Measurements from ENCODE around the gene PTPRA. TPM values are rescaled to one million over a fixed set of nuclear protein-coding genes. Genes with fewer than 3 reads are reported as not detected.
A peak's percentile ranks its signal among the peaks of the same experiment; 100 is the strongest.

The PTPRA gene
- total and polyA plus RNA-seq, 9 of the 15 experiments (the other 6 are each of a cell fraction or from before 2014, with no cell fraction given), result 3.4 to 80.5 (median 28.0) TPM

DNA sequence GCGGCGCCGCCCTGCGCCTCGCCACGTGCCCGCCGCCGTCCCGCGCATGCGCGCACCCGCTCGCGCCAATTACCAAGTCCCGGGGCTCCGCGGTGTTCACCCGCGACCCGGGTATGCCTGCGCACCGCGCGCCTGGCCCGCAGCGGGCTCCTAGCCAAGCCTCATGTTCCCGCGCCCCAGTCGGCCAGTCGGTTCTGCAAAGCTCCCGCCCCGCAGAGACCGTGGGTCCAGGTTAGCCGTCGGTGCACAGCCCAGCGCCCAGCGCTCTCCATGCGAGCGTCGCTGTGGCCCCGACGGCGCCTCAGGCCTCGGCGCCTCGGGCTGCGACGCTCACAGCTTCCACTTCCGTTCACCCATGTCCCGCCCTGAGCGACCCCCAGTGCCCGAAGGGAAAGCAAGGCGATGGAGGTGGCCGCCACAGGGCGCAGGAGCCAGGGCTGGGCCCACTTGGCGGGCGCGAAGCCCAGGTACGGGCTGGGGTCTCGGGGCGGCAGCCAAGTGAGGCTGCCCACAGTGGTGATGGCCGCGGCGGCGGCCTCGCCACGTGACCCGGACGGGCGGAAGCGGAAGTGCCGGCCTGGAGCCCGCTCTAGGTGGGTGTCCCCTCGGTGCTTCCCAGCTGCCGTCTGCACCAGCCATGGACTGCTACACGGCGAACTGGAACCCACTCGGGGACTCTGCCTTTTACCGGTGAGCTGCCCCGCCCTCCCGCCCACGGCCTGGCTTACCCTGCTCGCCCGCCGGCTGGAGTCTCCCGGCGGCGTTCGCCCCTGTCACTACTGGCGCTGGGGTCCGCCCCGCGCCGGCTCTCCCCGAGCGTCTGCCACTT is 32.9 kb upstream of the PTPRA start, which contains the start of the genes PCED1A and VPS16 (continued):
- TF ChIP-seq, protein P1, sequence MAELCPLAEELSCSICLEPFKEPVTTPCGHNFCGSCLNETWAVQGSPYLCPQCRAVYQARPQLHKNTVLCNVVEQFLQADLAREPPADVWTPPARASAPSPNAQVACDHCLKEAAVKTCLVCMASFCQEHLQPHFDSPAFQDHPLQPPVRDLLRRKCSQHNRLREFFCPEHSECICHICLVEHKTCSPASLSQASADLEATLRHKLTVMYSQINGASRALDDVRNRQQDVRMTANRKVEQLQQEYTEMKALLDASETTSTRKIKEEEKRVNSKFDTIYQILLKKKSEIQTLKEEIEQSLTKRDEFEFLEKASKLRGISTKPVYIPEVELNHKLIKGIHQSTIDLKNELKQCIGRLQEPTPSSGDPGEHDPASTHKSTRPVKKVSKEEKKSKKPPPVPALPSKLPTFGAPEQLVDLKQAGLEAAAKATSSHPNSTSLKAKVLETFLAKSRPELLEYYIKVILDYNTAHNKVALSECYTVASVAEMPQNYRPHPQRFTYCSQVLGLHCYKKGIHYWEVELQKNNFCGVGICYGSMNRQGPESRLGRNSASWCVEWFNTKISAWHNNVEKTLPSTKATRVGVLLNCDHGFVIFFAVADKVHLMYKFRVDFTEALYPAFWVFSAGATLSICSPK (IDR thresholded peaks at IDR 0.05; ENCODE audit: borderline replicate concordance), result no peak
- TF ChIP-seq TEAD4 (IDR thresholded peaks at IDR 0.05; ENCODE audit: low read length) (no peak), TEAD4 (CRISPR knock-in tag; IDR thresholded peaks at IDR 0.05; ENCODE audit: borderline replicate concordance) (no peak), NCOA2 (IDR thresholded peaks at IDR 0.05; ENCODE audit: partially characterized antibody in 2 of 2) (no peak), ZNF324 (CRISPR knock-in tag; IDR thresholded peaks at IDR 0.05) (no peak), ELF2 (CRISPR knock-in tag; IDR thresholded peaks at IDR 0.05) (peak; percentile 95), LARP7 (IDR thresholded peaks at IDR 0.05) (no peak), KLF10 (CRISPR knock-in tag; IDR thresholded peaks at IDR 0.05) (no peak), SIN3B (IDR thresholded peaks at IDR 0.05; ENCODE audit: low read depth) (peak; percentile 65; the same call in 1 of the 2 replicates), CBFA2T3 (IDR thresholded peaks at IDR 0.05) (0 out of 2 replicates have a peak, but pooled peaks have one; percentile 3), ZNF184 (CRISPR knock-in tag; IDR thresholded peaks at IDR 0.05) (no peak), ZC3H8 (IDR thresholded peaks at IDR 0.05) (no peak), PHF20 (IDR thresholded peaks at IDR 0.05; ENCODE audit: partially characterized antibody) (peak; percentile 85), MBD2 (IDR thresholded peaks at IDR 0.05; ENCODE audit: borderline replicate concordance, low read depth) (peak; percentile 22; the same call in 1 of the 2 replicates), ZNF584 (CRISPR knock-in tag; IDR thresholded peaks at IDR 0.05; ENCODE audit: low read depth) (no peak)
- TF ChIP-seq, protein P2, sequence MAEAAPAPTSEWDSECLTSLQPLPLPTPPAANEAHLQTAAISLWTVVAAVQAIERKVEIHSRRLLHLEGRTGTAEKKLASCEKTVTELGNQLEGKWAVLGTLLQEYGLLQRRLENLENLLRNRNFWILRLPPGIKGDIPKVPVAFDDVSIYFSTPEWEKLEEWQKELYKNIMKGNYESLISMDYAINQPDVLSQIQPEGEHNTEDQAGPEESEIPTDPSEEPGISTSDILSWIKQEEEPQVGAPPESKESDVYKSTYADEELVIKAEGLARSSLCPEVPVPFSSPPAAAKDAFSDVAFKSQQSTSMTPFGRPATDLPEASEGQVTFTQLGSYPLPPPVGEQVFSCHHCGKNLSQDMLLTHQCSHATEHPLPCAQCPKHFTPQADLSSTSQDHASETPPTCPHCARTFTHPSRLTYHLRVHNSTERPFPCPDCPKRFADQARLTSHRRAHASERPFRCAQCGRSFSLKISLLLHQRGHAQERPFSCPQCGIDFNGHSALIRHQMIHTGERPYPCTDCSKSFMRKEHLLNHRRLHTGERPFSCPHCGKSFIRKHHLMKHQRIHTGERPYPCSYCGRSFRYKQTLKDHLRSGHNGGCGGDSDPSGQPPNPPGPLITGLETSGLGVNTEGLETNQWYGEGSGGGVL (CRISPR knock-in tag; IDR thresholded peaks at IDR 0.05), result no peak
- TF ChIP-seq, protein P3, sequence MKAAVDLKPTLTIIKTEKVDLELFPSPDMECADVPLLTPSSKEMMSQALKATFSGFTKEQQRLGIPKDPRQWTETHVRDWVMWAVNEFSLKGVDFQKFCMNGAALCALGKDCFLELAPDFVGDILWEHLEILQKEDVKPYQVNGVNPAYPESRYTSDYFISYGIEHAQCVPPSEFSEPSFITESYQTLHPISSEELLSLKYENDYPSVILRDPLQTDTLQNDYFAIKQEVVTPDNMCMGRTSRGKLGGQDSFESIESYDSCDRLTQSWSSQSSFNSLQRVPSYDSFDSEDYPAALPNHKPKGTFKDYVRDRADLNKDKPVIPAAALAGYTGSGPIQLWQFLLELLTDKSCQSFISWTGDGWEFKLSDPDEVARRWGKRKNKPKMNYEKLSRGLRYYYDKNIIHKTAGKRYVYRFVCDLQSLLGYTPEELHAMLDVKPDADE (conservative IDR thresholded peaks at IDR 0.05; ENCODE audit: control insufficient read depth, low read depth, low read length), result peak; percentile 78
- TF ChIP-seq, protein P4, sequence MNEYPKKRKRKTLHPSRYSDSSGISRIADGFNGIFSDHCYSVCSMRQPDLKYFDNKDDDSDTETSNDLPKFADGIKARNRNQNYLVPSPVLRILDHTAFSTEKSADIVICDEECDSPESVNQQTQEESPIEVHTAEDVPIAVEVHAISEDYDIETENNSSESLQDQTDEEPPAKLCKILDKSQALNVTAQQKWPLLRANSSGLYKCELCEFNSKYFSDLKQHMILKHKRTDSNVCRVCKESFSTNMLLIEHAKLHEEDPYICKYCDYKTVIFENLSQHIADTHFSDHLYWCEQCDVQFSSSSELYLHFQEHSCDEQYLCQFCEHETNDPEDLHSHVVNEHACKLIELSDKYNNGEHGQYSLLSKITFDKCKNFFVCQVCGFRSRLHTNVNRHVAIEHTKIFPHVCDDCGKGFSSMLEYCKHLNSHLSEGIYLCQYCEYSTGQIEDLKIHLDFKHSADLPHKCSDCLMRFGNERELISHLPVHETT (CRISPR knock-in tag; conservative IDR thresholded peaks at IDR 0.05 in 1 of 2, IDR thresholded peaks at IDR 0.05 in 1 of 2), result no peak
- TF ChIP-seq, protein P5, sequence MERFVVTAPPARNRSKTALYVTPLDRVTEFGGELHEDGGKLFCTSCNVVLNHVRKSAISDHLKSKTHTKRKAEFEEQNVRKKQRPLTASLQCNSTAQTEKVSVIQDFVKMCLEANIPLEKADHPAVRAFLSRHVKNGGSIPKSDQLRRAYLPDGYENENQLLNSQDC (CRISPR knock-in tag; IDR thresholded peaks at IDR 0.05), result no peak
- TF ChIP-seq, protein P6, sequence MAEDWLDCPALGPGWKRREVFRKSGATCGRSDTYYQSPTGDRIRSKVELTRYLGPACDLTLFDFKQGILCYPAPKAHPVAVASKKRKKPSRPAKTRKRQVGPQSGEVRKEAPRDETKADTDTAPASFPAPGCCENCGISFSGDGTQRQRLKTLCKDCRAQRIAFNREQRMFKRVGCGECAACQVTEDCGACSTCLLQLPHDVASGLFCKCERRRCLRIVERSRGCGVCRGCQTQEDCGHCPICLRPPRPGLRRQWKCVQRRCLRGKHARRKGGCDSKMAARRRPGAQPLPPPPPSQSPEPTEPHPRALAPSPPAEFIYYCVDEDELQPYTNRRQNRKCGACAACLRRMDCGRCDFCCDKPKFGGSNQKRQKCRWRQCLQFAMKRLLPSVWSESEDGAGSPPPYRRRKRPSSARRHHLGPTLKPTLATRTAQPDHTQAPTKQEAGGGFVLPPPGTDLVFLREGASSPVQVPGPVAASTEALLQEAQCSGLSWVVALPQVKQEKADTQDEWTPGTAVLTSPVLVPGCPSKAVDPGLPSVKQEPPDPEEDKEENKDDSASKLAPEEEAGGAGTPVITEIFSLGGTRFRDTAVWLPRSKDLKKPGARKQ (CRISPR knock-in tag; IDR thresholded peaks at IDR 0.05), result peak; percentile 95

Data from K562 (cell line).